Immature natural killer cell (primary cell): ENCODE data around the gene ZNF337. TPM values are rescaled to one million over a fixed set of nuclear protein-coding genes. Genes with fewer than 3 reads are reported as not detected.
"Not testable (repeated sequence)": the region's sequence is repeated elsewhere in the genome, so short reads cannot be mapped to it uniquely, and the experiment has no call there.

Source experiments
- DNase-seq, 3 donors: peaks; one replicate each; pipeline ENCODE4 v3.0.0; 2022; ENCODE audit warnings: mixed read lengths in 1 of 3
- H3K27ac Mint-ChIP-seq, 6 donors: one replicate each; pipeline ENCODE4 v1.8.0; 2020; ENCODE audit warnings: mixed read lengths in 6 of 6, mild to moderate bottlenecking in 5 of 6, inconsistent platforms in 4 of 6, moderate library complexity in 3 of 6
- H3K27me3 Mint-ChIP-seq, 3 donors: one replicate each; pipeline ENCODE4 v1.8.0; 2020 to 2021; ENCODE audit warnings: low read depth in 3 of 3, mild to moderate bottlenecking in 3 of 3, mixed read lengths in 3 of 3, moderate library complexity in 3 of 3, inconsistent platforms in 1 of 3
- H3K36me3 Mint-ChIP-seq, 3 donors: one replicate each; pipeline ENCODE4 v1.8.0; 2020; ENCODE audit warnings: mixed read lengths in 3 of 3, inconsistent platforms in 2 of 3, mild to moderate bottlenecking in 2 of 3
- H3K4me1 Mint-ChIP-seq, 2 donors: one replicate each; pipeline ENCODE4 v1.8.0; 2020; ENCODE audit warnings: inconsistent platforms in 2 of 2, mild to moderate bottlenecking in 2 of 2, mixed read lengths in 2 of 2, moderate library complexity in 1 of 2
- H3K4me3 Mint-ChIP-seq, 5 donors: one replicate each; pipeline ENCODE4 v1.8.0; 2020; ENCODE audit warnings: mild to moderate bottlenecking in 5 of 5, mixed read lengths in 5 of 5, inconsistent platforms in 3 of 5, moderate library complexity in 3 of 5
- H3K9me3 Mint-ChIP-seq, 6 donors: one replicate each; pipeline ENCODE4 v1.8.0; 2020; ENCODE audit warnings: mild to moderate bottlenecking in 6 of 6, mixed read lengths in 6 of 6, inconsistent platforms in 4 of 6, moderate library complexity in 3 of 6
- polyA plus RNA-seq, 3 donors: library from polyadenylated mRNA; unstranded; fragments of 300-500 nt; fragmentation: Illumina TruSeq; gene quantifications; one replicate each; pipeline ENCODE4 v1.2.3, GENCODE V29; 2021

Gene ZNF337
- polyA plus RNA-seq, 3 donors from 2014 or later = 3.7 to 12.1 (median 3.9) TPM

DNA sequence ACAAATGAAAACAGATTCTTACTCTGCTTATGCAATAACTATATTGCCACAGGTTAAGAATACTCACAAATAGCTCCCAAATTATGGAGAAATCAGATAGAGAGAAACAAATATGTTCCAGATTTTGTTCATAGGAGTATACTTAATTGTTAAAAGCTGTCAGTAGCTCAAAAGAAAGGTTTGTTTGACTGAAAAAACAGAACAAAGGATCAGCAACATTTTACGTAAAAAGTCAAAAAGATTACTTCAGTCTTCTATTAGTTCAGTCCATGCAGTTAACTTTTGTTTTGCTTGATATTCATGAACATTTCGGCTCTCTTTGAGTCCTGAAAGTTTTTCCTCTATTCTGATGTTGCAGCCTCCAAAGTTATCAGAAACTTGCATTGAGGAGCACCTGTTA lies 59.4 kb downstream of the ZNF337 start:
- H3K27ac Mint-ChIP-seq = no peak overlapping the region
- peaks cover 0 to 7% (median 0%) of the 10 kb centered on the region in 6 donors for H3K9me3 Mint-ChIP-seq
- H3K36me3 Mint-ChIP-seq = peaks cover 19 to 41% (median 33%) of the 10 kb centered on the region in 3 donors
- no peaks in the 10 kb centered on the region for H3K4me1 Mint-ChIP-seq
- no peak for DNase-seq
- H3K27me3 Mint-ChIP-seq = peaks cover 0 to 4% (median 0%) of the 10 kb centered on the region in 3 donors
- no peak overlapping the region for H3K4me3 Mint-ChIP-seq

- Mint-ChIP-seq H3K36me3 (peaks cover 19 to 33% (median 25%) of the 10 kb centered on the region in 3 donors), H3K4me1 (no peaks in the 10 kb centered on the region)
- DNase-seq = no peak
These were observed 63.5 kb downstream of the ZNF337 start for GRCh38 chr20:25632940-25633790.

DNA sequence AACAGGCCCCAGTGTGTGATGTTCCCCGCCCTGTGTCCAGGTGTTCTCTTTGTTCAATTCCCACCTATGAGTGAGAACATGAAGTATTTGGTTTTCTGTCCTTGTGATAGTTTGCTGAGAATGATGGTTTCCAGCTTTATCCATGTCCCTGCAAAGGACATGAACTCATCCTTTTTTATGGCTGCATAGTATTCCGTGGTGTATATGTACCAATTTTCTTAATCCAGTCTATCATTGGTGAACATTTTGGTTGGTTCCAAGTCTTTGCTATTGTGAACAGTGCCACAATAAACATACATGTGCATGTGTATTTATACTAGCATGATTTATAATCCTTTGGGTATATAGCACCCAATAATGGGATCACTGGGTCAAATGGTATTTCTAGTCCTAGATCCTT lies 66.0 kb downstream of the ZNF337 start:
- not testable (repeated sequence) for H3K27ac Mint-ChIP-seq, DNase-seq, H3K27me3 Mint-ChIP-seq, H3K4me1 Mint-ChIP-seq, H3K9me3 Mint-ChIP-seq, H3K4me3 Mint-ChIP-seq
- peaks cover 7 to 17% (median 9%) of the 10 kb centered on the region in 3 donors for H3K36me3 Mint-ChIP-seq

More at GRCh38 chr20:25632940-25633790, 63.5 kb downstream of the ZNF337 start:
- Mint-ChIP-seq H3K9me3 (peaks cover 0 to 5% (median 0%) of the 10 kb centered on the region in 6 donors), H3K27ac (no peak overlapping the region), H3K4me3 (no peak overlapping the region), H3K27me3 (peaks cover 0 to 3% (median 0%) of the 10 kb centered on the region in 3 donors)

GRCh38 chr20:25629816-25630499 lies 66.7 kb downstream of the ZNF337 start:
- DNase-seq = no peak
- no peak overlapping the region for H3K4me3 Mint-ChIP-seq
- no peaks in the 10 kb centered on the region for H3K9me3 Mint-ChIP-seq
- H3K4me1 Mint-ChIP-seq = no peaks in the 10 kb centered on the region
- peaks cover 0 to 3% (median 0%) of the 10 kb centered on the region in 3 donors for H3K27me3 Mint-ChIP-seq
- no peak overlapping the region for H3K27ac Mint-ChIP-seq
- H3K36me3 Mint-ChIP-seq = peaks cover 5 to 12% (median 5%) of the 10 kb centered on the region in 3 donors

DNA sequence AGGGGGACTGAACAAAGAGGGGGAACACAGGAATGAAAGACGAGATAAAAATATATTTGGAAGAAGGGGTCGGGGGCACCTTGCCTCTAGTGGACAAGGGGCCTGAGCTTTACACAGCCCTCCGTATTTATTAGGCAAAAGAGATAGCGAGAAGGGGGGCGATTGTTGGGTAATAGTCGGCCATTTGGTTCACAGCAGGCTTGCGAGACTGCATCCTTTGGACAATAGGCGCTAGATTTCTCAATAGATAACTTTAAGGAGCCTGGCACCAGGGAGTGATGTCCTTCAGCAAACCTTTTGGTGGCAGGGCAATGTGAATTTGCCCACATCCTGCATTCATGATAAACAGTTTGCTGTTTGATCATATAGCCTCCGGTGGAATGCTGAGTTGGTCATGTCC lies 69.9 kb downstream of the ZNF337 start:
- Mint-ChIP-seq H3K4me3 (no peak overlapping the region), H3K36me3 (peaks cover 0 to 3% (median 3%) of the 10 kb centered on the region in 3 donors), H3K4me1 (peaks cover 19 to 25% of the 10 kb centered on the region in 2 donors), H3K27me3 (peaks cover 4 to 19% (median 9%) of the 10 kb centered on the region in 3 donors), H3K27ac (no peak overlapping the region), H3K9me3 (no peaks in the 10 kb centered on the region)
- DNase-seq = no peak

GRCh38 chr20:25624500-25624939 lies 72.1 kb downstream of the ZNF337 start:
- Mint-ChIP-seq H3K36me3 (peaks cover 0 to 3% (median 0%) of the 10 kb centered on the region in 3 donors), H3K4me3 (peak overlapping the region; percentile 94 to 98 (median 96)), H3K27ac (peak overlapping the region; percentile 88 to 97 (median 95)), H3K27me3 (peaks cover 4 to 19% (median 9%) of the 10 kb centered on the region in 3 donors), H3K4me1 (peaks cover 19 to 26% of the 10 kb centered on the region in 2 donors), H3K9me3 (no peaks in the 10 kb centered on the region)
- DNase-seq = no peak

Other genes with a start within 250 kb of the ZNF337 start
- gene NINL, start 111.3 kb downstream of the ZNF337 start, polyA plus RNA-seq = under 1 TPM in 2 of 3 donors, not detected in 1; 0.19 to 0.77 TPM
- gene NANP, start 72.8 kb downstream of the ZNF337 start, polyA plus RNA-seq = 1 to 10 TPM; 2.4 to 4.9 (median 2.5) TPM